Trophoblast cell (in vitro differentiated cells and primary cell): ENCODE data around the gene TXNDC12.
A peak's percentile ranks its signal among the peaks of the same experiment; 100 is the strongest.

ENCODE experiments used
- DNase-seq, 2 donors: peaks; one replicate each; pipeline ENCODE4 v3.0.0-alpha.2; 2016
- H2AFZ ChIP-seq: 2 replicates; pipeline ENCODE4 v1.6.1; 2013; ENCODE audit warnings: low read length, moderate library complexity, mild to moderate bottlenecking; ENCODE audit not compliant: insufficient read depth, poor library complexity
- H2AK5ac ChIP-seq: 2 replicates; pipeline ENCODE4 v1.6.1; 2013; ENCODE audit warnings: mild to moderate bottlenecking, low read length
- H2BK120ac ChIP-seq: 2 replicates; pipeline ENCODE4 v1.6.1; 2013; ENCODE audit warnings: low read length, mild to moderate bottlenecking, moderate library complexity; ENCODE audit not compliant: insufficient read depth, poor library complexity
- H2BK12ac ChIP-seq: 2 replicates; pipeline ENCODE4 v1.6.1; 2013; ENCODE audit warnings: mild to moderate bottlenecking, low read length, moderate library complexity
- H2BK5ac ChIP-seq: 2 replicates; pipeline ENCODE4 v1.6.1; 2013; ENCODE audit warnings: low read length, low read depth, moderate library complexity, mild to moderate bottlenecking; ENCODE audit not compliant: poor library complexity
- H3K14ac ChIP-seq: 2 replicates; pipeline ENCODE4 v1.6.1; 2013; ENCODE audit warnings: mild to moderate bottlenecking, low read length
- H3K18ac ChIP-seq: 2 replicates; pipeline ENCODE4 v1.6.1; 2013; ENCODE audit warnings: mild to moderate bottlenecking, low read length
- H3K23ac ChIP-seq: 2 replicates; pipeline ENCODE4 v1.6.1; 2013; ENCODE audit warnings: low read length
- H3K27ac ChIP-seq: 2 replicates; pipeline ENCODE4 v1.5.1; 2013; ENCODE audit warnings: low read depth, mild to moderate bottlenecking, inconsistent platforms, low read length, moderate library complexity
- H3K27me3 ChIP-seq: 2 replicates; pipeline ENCODE4 v1.6.1; 2013; ENCODE audit warnings: inconsistent platforms, mild to moderate bottlenecking, low read length, moderate library complexity; ENCODE audit not compliant: insufficient read depth
- H3K36me3 ChIP-seq, 2 experiments: 1 replicate in 1 of 2; 2 replicates in 1 of 2; pipeline ENCODE4 v1.6.1; 2013; ENCODE audit warnings: low read length in 2 of 2, mild to moderate bottlenecking in 2 of 2, moderate library complexity in 1 of 2; ENCODE audit not compliant: insufficient read depth in 2 of 2, control insufficient read depth in 1 of 2
- H3K4ac ChIP-seq: 2 replicates; pipeline ENCODE4 v1.6.1; 2013; ENCODE audit warnings: low read depth, mild to moderate bottlenecking, low read length, moderate library complexity
- H3K4me1 ChIP-seq, 2 experiments: 1 replicate in 1 of 2; 2 replicates in 1 of 2; pipeline ENCODE4 v1.6.1; 2013; ENCODE audit warnings: low read length in 2 of 2, mild to moderate bottlenecking in 2 of 2, moderate library complexity in 1 of 2; ENCODE audit not compliant: insufficient read depth in 2 of 2, control insufficient read depth in 1 of 2
- H3K4me2 ChIP-seq: 2 replicates; pipeline ENCODE4 v1.6.1; 2013; ENCODE audit warnings: inconsistent platforms, mild to moderate bottlenecking, low read length, moderate library complexity
- H3K4me3 ChIP-seq: 2 replicates; pipeline ENCODE4 v1.5.1; 2013; ENCODE audit warnings: mild to moderate bottlenecking, low read depth, low read length, inconsistent platforms
- H3K79me1 ChIP-seq: one replicate; pipeline ENCODE4 v1.6.1; 2013; ENCODE audit warnings: low read length
- H3K79me2 ChIP-seq: 2 replicates; pipeline ENCODE4 v1.6.1; 2013; ENCODE audit warnings: low read length, mild to moderate bottlenecking; ENCODE audit not compliant: control insufficient read depth, insufficient read depth, poor library complexity
- H3K9ac ChIP-seq: 2 replicates; pipeline ENCODE4 v1.6.1; 2013; ENCODE audit warnings: mild to moderate bottlenecking, low read length
- H3K9me3 ChIP-seq: 2 replicates; pipeline ENCODE4 v1.6.1; 2013; ENCODE audit warnings: low read depth, mild to moderate bottlenecking, control low read depth, inconsistent platforms, low read length; ENCODE audit not compliant: insufficient read depth
- H4K12ac ChIP-seq: 2 replicates; pipeline ENCODE4 v1.6.1; 2013; ENCODE audit warnings: low read depth, mild to moderate bottlenecking, low read length, moderate library complexity
- H4K8ac ChIP-seq: 2 replicates; pipeline ENCODE4 v1.6.1; 2013; ENCODE audit warnings: low read depth, mild to moderate bottlenecking, low read length, moderate library complexity
- H4K91ac ChIP-seq: one replicate; pipeline ENCODE4 v1.6.1; 2013; ENCODE audit warnings: low read depth, mild to moderate bottlenecking, low read length, moderate library complexity
- WGBS: extraction: QIAGEN DNeasy Blood & Tissue Kit; methylation state at CpG from one replicate; pipeline ENCODE4 v1.1.7; 2013; ENCODE audit warnings: missing lambda C conversion rate; ENCODE audit not compliant: insufficient read length, insufficient coverage; ENCODE audit errors: extremely low coverage; 5-methylcytosine and 5-hydroxymethylcytosine counted together

TXNDC12 gene

DNA sequence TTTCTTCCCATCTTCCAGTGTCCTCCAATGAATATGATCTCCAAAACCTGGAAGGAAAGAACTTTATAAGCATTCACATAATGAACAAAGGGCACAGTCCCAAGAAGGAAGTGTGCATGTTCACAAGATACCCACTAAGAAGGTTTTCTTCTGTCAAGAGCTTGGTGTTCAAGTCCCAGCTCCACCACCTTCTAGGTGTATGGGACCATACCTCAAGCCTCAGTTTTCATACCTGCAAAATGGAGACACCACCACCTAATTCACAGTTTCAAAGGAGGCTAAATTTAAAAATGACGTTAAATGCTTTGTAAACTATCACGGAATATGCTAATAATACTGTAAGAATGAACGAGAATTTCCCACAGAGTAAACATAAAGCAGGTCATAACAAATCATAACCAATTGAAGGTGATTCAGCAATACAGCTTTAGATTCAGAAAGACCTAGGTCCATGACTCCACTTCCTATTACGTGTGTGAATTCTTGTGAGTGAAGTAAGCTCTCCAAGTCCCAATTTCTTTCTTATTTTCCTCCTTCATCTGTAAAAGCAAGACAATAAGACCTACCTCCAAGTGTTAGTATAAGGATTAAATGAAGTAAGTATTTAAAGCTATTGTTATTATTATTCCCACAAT is 13.3 kb downstream of the TXNDC12 start:
- H4K91ac ChIP-seq: no peak overlapping the region
- no CpG with 5 or more reads among the region's 4 CpGs for WGBS
- no peak overlapping the region for H3K4me2 ChIP-seq

DNA sequence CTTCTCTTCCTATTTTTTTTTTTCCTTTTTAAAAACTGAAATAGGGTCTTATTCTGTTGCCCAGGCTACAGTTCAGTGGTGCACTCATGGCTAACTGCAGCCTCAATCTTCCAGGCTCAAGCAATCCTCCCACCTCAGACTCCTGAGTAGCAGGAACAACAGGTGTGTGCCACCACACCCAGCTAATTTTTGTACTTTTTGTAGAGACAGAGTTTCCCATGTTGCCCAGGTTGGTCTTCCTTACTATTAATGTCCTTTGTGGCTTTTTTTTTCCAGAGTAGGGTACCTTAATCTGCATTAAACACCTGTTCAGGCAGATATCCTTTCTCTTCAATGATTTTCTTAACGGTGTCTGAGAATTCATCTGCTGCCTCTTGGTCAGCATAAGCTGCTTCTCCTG is 17.1 kb downstream of the TXNDC12 start:
- Histone ChIP-seq H4K12ac (no peak overlapping the region), H3K4me1 (no peaks in the 10 kb centered on the region), H3K18ac (no peak overlapping the region), H3K79me1 (peaks cover 4% of the 10 kb centered on the region), H3K27ac (no peak overlapping the region), H3K27me3 (no peaks in the 10 kb centered on the region), H2AFZ (no peak overlapping the region), H3K36me3 (peaks cover 8 to 10% of the 10 kb centered on the region in 2 experiments), H3K4me3 (no peak overlapping the region), H3K4me2 (no peak overlapping the region), H3K79me2 (peaks cover 6% of the 10 kb centered on the region), H3K9ac (no peak overlapping the region), H3K23ac (no peak overlapping the region), H3K4ac (no peak overlapping the region), H4K91ac (no peak overlapping the region), H2BK5ac (no peak overlapping the region), H2BK12ac (no peak overlapping the region), H2AK5ac (no peak overlapping the region), H3K14ac (no peak overlapping the region), H3K9me3 (no peaks in the 10 kb centered on the region), H4K8ac (no peak overlapping the region), H2BK120ac (no peak overlapping the region)
- no peak for DNase-seq
- WGBS: no CpG with 5 or more reads among the region's 1 CpG

More for the DNA sequence above, 13.3 kb downstream of the TXNDC12 start:
- Histone ChIP-seq H3K4me1 (no peaks in the 10 kb centered on the region), H3K27ac (no peak overlapping the region), H4K8ac (no peak overlapping the region), H2AK5ac (no peak overlapping the region), H2AFZ (no peak overlapping the region), H3K14ac (no peak overlapping the region), H3K79me2 (no peaks in the 10 kb centered on the region), H2BK120ac (no peak overlapping the region), H3K9me3 (no peaks in the 10 kb centered on the region), H3K18ac (no peak overlapping the region), H3K36me3 (peaks cover 10% of the 10 kb centered on the region in 2 experiments), H3K79me1 (no peaks in the 10 kb centered on the region), H2BK12ac (no peak overlapping the region), H3K4me3 (no peak overlapping the region), H3K27me3 (no peaks in the 10 kb centered on the region), H4K12ac (no peak overlapping the region), H3K9ac (no peak overlapping the region), H3K4ac (no peak overlapping the region), H2BK5ac (no peak overlapping the region), H3K23ac (no peak overlapping the region)
- no peak for DNase-seq

DNA sequence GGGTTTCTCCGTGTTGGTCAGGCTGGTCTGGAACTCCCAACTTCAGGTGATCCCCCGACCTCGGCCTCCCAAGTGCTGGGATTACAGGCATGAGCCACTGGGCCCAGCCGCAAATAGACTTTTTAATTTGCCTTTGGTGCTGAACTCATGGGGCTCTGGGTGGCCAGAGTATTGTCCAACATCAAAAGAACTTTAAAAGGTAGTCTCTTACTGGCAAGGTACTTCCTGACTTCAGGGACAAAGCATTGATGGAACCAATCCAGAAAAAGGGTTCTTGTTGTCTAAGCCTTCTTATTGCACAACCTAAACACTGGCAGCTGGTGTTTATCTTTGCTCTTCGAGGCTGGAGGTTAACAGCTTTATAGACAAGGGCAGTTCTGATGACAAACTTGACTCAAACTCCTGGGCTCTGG is 17.6 kb downstream of the TXNDC12 start:
- H3K4me2 ChIP-seq: no peak overlapping the region
- peaks cover 3 to 4% of the 10 kb centered on the region in 2 experiments for H3K4me1 ChIP-seq
- no peak overlapping the region for H2AK5ac ChIP-seq
- H2BK5ac ChIP-seq: no peak overlapping the region
- no peak overlapping the region for H3K23ac ChIP-seq
- H4K12ac ChIP-seq: no peak overlapping the region
- H3K79me2 ChIP-seq: peaks cover 6% of the 10 kb centered on the region
- no peak overlapping the region for H4K8ac ChIP-seq
- H3K9ac ChIP-seq: no peak overlapping the region
- H3K14ac ChIP-seq: no peak overlapping the region
- H2BK120ac ChIP-seq: no peak overlapping the region
- no peak overlapping the region for H3K18ac ChIP-seq
- H2AFZ ChIP-seq: no peak overlapping the region
- peaks cover 4% of the 10 kb centered on the region for H3K79me1 ChIP-seq
- H2BK12ac ChIP-seq: no peak overlapping the region
- H3K36me3 ChIP-seq: peaks cover 8 to 10% of the 10 kb centered on the region in 2 experiments
- H3K27me3 ChIP-seq: no peaks in the 10 kb centered on the region
- no peak overlapping the region for H4K91ac ChIP-seq
- DNase-seq: no peak
- no peak overlapping the region for H3K4me3 ChIP-seq
- no peak overlapping the region for H3K4ac ChIP-seq
- H3K27ac ChIP-seq: no peak overlapping the region
- no peaks in the 10 kb centered on the region for H3K9me3 ChIP-seq
- WGBS: no CpG with 5 or more reads among the region's 5 CpGs

DNA sequence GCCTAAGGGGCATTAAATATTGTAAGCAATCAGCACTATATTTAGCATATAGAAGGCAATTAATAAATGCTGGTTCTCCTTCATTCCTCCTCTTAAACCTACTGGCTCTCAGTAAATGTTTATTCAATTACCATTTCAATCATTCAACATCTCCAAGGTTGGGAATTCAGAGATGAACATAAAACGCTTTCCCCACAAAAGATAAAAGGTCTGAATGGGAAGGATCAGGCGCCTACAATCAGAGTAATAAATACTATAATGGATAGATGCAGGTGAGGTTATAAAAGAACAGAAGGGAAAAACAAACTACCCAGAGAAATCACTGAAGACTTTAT is 21.0 kb downstream of the TXNDC12 start:
- no peak overlapping the region for H2BK12ac ChIP-seq
- H2AK5ac ChIP-seq: no peak overlapping the region
- peaks cover 6% of the 10 kb centered on the region for H3K79me2 ChIP-seq
- H3K27me3 ChIP-seq: no peaks in the 10 kb centered on the region
- H3K23ac ChIP-seq: no peak overlapping the region
- no peak overlapping the region for H4K12ac ChIP-seq
- no peak overlapping the region for H2BK5ac ChIP-seq
- H4K8ac ChIP-seq: no peak overlapping the region
- H3K4me2 ChIP-seq: peak overlapping the region; percentile 82
- H3K18ac ChIP-seq: no peak overlapping the region
- no peak overlapping the region for H4K91ac ChIP-seq
- H3K36me3 ChIP-seq: peaks cover 1 to 3% of the 10 kb centered on the region in 2 experiments
- no peak overlapping the region for H3K4ac ChIP-seq
- no peaks in the 10 kb centered on the region for H3K9me3 ChIP-seq
- H3K27ac ChIP-seq: no peak overlapping the region
- H3K79me1 ChIP-seq: peaks cover 4% of the 10 kb centered on the region
- H2BK120ac ChIP-seq: no peak overlapping the region
- no peak for DNase-seq
- H3K4me1 ChIP-seq: peaks cover 5 to 7% of the 10 kb centered on the region in 2 experiments
- WGBS: no CpG with 5 or more reads among the region's 2 CpGs
- no peak overlapping the region for H3K4me3 ChIP-seq
- no peak overlapping the region for H3K9ac ChIP-seq
- no peak overlapping the region for H2AFZ ChIP-seq
- H3K14ac ChIP-seq: no peak overlapping the region
